Fibroblast of skin of abdomen (primary cell): ENCODE data around the gene CHST11.

Experiments used
- DNase-seq: peaks from one replicate; pipeline ENCODE4 v3.0.0-alpha.2; 2013

The CHST11 gene

DNA sequence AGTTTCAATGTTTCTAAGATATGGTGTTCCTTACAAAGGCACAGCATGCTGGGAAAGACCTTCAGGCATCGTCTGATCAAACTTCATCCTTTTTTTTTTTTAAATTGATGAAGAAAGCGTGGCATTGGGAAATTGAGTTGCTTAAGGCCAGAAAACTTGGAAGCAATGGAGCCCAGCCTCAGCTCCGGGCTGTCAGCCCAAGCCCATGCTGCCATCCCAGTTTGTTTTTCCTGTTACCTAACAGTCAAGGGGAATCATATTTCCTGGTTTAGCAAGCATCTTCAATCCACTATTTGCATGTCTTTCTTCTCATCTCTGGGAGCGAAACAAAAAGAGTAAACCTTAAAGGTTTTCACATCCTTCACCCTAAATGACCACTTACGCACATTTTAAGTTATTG lies 200.2 kb downstream of the CHST11 start:
- DNase-seq = no peak

DNA sequence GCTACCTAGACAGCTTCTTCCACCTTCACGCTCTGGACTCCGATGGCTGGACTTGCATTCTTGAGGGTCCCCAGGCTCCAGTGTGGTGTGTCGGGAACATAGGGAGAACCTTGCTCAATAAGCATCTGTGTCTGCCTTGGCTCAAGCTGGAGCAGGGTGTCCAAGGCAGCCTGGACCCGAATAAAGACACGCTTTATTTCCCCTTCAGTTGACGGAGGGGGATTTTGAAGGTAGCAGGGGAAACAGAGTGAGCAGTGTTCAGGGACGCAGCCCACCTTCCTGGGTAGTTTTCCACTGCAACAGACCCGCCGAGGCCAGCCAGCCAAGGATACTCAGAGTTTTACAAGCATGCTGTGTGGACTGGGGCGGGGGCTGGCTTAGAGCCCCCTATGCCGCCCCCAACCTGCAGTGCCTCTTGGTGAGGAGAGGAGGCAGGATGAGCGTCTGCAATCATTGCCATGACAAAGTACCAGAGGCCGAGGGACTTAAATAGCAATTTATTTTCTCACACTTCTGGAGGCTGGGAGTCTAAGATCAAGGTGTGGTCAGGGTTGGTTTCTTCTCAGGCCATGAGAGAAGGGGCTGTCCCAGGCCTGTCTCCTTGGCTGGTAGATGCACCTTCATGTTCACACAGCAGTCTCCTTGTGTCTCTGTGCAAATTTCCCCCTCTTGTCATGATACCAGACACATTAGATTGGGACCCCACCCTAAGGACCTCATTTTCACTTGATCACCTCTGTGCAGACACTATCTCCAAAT lies 201.2 kb downstream of the CHST11 start:
- no peak for DNase-seq

DNA sequence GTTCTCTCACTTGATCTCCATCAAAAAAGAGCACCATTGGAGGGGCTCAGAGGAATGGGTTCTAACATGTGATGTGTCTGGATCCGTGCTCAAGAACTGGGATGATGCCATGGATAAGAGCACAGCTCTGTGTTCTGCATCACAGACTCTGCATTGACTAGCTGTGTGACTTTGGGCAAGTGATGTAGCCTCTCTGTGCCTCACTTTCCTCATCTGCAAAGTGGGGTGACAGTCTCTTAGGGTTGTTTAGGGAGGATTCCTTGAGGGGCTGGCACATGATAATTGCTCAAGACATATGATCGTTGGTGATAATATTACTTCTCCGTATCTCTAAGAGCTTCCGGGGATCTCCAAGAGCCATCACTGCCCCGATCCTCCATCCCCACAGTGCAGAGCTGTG lies 202.3 kb downstream of the CHST11 start:
- no peak for DNase-seq

DNA sequence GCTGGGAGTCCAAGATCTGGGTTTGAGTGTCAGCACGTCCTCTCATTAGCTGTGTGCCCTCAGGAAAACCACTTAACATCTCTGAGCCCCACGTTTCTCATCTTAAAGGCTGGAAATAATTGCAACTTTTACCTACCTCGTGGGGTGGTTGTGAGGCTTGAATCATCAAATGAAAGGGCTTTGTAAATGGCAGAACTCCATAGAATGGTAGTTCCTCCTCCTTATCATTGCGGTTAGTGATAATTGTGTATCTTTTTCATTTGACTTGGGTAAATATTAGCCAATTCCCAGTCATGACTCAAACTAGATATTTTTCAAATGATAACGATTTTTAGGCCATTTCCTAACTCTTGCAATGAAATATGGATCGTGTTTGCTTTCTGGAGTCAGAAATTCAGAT lies 205.5 kb downstream of the CHST11 start:
- DNase-seq = no peak

DNA sequence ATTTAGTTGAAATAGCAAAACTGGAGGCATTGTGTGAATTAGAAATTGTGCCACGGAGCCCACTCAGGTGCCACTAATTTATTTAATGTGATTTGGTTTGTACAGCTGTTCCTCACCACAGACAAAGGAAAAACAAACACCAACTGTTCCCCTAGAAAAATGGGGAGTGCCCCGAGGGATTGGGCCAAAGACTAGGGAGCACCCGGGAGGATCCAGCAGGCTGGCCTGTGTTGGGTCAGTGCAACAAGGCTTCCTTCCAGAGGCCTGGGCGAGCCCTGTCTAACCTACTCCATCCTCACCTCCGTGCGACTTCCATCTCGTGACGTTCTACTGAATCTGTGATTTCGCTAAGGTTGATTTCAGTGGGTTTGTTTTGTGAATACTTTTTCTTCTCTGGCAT lies 206.2 kb downstream of the CHST11 start:
- no peak for DNase-seq

DNA sequence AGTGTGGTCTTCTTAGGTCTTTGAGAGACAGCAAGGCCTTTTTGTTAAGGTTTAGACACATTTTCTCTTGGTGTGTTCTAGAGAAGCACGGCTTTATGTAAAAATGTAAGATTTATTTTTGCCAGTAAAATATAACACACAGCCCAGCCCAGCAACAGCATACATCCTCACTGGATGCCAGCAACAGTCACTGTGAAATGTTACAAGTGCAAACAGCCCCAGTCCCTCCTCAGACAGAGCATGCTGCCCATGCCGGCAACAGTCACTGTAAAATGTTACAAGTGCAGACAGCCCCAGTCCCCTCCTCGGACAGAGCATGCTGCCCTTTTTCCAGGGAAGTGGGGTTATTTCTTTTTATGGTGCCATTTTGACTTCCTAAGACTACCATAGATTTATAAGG lies 207.6 kb downstream of the CHST11 start:
- no peak for DNase-seq

DNA sequence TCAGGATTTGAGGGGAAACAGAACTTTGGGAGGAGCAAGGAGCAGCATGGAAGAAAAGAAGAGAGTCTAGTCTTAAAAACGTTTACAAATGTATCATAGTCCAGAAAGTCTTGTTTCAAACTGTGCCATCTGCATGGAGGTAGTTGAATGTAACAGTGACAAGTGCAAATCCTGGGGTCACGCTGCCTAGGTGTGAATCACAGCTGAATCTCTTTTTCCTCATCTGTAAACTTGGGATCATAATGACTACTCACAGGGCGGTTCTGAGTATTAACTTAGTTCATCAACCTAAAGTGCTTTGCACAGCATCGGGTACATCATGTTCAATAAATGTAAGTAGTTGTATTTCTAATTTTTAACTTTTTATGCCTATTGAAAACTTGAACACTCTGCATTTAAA lies 208.5 kb downstream of the CHST11 start:
- DNase-seq = no peak

DNA sequence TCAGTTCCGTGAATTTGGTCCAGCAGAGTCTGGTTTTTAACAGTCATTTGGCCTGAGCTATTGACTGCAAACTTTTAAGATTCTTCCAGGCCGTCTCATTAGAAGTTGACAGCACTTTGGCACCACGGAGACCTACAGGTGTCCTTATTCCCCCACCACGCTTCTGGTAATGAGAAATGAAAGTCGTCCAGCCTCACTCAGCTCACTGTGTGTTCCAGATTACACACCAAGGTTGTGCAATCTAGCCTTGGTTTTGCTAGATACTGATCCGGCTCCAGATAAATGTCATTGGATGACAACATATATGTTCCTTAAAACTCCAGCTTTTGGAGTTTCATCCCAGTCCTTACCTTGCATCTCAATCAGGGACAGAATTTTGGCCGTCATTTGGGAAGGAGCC lies 210.4 kb downstream of the CHST11 start:
- DNase-seq = no peak

DNA sequence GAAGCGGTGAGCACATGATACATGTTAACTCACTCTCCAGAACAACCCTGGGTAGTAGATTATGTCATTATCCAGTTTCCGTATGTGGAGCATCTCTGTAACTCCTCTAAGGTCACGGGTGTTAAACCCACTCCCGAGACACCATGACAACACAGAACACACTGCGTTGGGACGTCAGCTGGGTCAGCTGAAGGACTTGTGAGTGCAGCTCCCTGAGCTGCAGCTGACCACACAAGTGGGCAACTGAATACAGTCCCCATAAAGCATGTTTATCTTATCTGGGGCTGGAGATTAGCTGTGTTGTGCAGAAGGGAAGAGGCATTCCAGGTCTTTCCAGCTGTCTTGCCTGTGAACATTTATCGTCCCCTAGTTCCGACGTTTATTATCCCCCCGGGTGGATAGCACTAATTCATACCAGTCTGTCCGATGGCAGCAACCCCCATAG lies 211.5 kb downstream of the CHST11 start:
- DNase-seq = peak; percentile 24

DNA sequence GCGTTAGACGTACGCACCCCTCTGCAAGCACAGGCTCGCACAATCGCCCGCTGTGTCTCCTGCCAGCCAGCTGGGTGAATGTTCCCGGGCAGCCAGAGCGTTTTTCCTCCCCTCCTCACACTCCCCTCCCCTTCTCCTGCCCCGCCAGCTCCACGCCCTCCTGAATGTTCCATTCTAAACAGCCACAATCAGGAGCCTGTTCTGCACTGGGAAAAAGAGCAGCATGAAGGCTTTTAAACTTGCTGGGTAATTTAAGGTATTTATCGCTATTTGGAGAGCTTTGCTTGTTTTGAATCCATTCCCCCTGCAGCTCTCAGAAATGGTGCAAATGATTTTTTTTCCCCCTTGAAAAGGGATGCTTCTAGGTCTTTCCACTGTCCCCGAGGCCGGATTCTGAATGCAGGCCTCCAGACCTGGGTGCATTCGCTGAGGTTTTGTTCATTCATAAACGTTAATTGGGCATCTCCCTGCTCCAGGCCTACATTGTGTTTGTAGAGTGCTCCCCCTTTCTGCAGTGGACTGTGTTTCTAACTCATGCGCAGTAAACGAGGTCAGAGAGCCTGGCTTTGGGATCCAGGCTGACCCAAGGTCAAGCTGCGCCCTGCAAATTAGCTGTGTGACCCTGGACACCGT lies 212.5 kb downstream of the CHST11 start:
- no peak for DNase-seq

DNA sequence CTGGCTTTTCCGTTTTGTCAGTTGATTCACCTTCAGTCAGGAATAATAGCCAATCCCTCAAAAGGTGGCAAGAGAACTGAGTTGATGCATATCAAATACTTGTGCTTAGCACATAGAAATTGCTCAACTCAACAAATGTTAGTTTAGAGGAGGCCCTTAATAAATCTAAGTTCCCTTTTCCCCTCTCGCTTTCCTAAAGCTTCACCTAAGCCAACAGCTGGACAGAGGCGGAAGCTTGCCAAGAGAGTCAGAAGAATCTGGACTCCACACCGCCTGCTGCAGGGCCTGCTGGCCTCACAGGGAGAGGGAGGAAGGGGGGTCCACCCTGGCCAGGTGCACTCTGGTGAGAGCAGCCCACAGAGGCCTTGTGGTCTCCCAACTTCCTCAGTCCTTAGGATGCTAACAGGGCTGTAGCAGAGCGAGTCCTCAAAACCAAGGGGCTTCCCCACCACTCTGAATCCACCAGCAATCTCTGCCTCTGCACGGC lies 213.1 kb downstream of the CHST11 start:
- DNase-seq = peak; percentile 50

DNA sequence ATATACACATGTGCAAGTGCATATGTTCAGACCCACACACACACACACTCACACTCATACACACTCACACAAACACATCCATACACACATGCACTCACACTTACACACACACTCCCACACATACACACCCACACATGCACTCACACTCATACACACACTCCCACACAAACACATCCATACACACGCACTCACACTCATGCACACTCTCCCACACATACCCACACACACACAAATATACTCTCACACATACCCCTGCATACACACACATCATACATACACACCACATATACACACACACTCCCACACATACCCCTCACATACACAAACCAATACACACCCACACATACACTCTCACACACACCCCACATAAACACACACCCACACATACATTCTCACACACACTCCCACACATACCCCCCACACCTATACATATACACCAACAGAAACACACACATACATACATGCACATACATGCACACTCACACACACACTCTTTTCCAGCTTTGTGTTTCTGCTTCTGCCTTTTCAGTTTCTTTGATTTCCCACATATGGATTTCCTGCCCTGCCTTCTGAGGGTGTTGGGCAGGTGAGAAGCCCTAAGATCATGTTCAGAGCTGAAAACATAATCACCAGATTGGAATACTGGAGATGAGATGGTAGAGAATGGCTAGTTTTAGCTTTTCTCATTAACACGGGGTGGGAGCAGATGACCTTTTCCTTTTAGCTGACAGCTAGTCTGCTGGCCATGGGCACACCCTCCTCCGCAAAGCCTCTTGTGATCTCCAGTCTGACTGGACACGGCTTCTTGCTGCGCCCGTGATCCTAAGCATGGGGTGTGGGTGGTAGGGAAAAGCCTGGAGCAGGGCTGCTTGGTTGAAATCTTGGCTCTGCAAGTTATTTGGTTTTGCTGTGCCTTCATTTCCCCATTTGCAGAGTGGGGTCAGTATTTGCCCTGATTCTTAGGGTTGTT lies 214.0 kb downstream of the CHST11 start:
- no peak for DNase-seq

DNA sequence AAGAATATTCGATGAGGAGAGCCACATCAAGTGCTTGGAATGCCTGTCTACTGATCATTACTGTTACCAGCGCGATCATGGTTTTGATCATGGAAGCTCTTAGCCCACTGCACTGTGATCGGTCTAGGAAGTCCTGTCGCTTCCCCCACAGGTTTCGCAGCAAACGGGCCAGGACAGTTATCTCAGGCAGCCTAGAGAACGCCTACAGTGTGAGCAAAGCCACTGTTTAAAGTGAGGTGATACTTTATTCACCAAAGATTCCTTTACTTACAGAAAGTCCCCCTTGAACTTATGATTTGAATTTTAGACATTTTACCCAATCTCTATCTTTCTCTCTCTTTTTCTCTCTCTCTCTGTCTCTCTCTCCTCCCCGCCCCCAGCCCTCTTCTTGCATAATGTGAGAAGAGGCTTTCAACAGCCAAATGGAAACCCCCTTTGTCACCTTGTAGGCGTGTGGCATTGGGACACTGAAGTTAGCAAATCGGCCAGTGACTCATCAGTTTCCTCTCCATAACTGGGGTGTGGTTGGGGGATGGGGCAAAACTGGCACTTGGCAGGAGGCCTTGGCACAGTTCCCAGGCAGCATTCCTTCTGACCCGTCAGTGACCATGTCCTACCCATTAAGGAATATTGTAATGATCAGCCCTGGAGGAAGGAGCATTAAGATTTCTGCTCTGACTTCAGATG lies 214.8 kb downstream of the CHST11 start:
- DNase-seq = peak; percentile 88

DNA sequence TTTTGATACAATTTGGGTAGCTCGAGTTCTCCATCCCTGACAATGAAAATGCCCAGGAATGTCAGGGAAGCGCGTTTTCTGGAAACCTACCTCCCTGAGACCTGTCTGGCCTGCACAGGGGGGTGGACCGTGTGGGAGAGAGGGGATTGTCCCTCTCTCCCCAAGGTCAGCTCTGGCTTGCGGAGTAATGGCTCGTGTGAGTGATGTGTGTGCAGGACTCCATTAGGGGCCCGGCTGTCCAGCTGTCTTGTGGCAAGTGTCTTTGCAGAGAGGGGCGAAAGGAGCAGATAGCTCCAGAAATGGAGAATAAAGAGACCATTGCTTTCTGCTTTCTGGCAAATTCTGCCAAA lies 215.3 kb downstream of the CHST11 start:
- no peak for DNase-seq

DNA sequence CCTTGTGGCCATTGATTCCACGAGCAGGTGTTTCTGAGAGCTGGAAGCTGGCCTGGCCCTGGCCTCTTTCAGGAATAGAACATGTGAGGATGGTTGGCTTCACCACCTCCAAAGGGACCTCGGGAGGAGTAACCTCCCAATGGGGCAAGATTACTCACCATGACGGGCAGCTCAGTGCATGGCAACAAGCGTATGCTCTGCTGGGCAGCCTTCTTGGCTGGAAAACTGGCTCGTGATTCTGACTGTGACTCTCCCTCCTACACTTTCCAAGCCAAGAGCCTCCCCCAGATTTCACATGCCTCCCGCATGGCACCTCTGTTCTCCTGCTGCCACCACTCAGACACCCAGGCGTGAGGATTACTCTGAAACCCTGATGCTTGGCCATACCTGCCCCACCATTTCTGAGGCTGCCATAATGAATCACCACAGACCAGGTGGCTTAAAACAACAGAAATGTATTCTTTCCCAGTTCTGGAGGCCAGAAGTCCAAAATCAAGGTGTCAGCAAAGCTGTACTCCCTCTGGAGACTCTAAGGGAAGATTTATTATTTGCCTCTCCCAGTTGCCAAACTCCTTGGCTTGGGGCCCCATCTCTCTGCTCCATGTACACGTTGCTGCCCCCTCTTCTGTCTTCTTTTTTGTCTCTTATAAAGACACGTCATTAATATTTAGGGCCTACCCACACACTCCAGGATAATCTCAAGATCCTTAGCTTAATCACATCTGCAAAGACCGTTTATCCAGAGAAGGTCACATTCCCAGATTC lies 215.9 kb downstream of the CHST11 start:
- DNase-seq = no peak

DNA sequence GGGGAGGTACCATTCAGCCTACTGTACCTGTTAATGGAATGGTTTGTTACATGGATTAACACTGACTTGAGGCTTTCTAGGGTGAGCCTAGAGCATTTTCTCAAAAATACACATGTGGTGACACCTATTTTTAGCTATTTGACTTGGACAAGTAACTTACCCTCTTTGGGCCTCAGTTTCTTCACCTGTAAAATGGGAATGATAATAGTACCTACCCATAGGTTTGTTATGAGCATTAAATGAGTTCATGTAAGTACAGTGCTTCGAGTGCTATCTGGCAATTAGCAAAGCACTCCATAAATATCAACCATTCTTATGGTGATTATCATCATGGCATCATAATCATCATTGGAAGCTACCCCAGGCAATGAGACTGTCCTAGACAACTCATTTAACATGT lies 216.5 kb downstream of the CHST11 start:
- no peak for DNase-seq

DNA sequence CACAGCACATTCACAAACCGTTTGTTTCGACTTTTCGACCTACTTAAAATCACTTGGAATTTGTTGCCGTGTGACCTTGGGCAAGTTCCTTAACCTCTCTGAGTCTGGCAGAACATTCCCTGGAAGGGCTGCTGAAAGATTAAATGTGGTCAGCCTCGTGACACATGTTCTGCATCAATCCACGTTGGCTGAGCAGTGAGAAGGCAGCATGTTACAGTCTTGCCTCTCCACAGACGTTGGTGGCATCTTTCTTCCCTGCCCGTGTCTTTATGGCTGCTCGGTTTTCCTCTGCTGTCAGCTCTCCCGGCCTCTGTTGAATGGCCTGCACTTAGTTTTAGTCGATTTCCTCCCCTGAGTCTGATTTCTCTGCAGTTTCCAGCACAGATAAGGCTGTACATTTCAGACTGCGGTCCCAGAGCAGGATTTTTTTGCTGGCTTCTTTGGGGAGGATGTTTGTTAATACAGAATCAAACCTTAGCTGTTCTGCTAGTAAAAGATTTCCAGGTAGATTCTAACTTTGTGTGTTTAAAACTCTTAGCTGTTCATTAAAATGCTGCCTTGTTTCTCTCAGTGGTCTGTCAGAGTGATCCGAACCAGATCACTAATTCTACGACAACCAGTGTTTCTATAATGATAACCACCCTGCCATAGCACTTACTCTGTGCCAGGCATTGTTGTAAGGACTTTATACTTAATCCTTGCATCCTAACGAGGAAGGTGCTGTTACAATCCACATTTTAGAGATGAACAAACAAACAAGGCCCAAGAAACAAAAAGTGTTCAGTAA lies 217.1 kb downstream of the CHST11 start:
- no peak for DNase-seq

DNA sequence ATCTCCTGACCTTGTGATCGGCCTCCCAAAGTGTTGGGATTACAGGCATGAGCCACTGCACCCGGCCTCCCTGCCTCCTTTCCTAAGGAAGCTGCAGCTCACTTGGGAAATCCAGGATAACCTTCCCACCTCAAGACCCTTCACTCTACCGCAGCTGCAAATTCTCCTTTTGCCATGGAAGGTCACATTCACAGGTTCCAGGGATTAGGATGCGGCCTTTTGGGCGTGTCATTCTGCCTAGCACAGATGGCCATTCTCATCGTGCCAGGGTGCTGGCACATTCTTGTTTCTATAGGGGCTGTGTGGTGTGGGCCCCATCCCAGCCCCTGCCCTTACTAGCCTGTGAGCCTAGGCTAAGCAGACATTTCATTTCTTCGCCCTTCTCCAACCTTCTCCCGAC lies 219.9 kb downstream of the CHST11 start:
- DNase-seq = no peak

DNA sequence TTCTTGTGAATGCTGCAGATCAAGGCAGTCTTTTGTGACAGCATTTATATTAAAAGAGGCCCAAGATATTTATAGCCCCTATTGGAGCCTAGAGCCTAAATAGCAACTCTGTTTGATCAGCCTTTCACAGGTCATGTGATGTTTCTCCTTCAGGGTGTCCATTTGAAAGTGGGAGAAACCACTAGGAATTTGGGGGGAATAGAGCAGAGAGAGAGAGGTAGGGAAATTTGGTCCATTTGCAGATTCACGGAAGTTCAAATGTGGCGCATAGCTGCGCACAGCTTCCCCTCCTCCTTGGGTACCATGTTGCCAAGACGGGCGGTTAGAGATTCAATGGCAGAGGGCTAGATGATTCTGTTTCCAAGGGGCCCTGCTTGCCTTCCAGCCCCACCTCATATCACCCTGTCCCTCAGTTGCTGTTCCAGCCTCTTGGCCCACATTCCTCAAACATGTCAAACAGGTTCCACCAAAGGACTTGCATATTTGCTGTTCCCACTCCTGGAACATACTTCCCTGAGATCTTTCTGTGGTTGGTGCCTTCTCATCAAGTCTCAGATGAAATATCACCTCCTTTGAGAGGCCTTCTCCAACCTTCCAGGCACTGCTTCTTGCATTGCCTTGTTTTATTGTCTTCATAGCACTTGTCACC lies 220.8 kb downstream of the CHST11 start:
- DNase-seq = no peak

DNA sequence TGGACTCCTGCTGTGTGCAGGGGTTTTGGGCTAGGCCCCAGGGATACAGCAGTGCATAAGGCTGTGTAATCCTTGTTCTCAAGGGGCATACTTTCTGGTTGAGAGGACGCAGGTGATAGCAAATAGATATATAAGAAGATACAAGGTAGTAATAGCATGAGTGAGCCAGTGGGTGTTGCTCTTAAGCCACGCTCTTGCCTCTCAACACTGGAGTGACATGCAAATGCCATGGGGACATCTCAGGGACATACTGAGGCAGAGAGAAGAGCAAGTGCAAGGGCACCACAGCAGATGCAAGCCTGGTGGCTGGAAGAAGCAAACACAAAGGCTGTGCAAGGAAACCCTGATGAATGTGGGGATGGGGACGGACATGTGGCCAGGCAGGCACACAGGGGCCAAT lies 223.3 kb downstream of the CHST11 start:
- DNase-seq = no peak
